GM19467 (cell line): ENCODE measurements around the gene S1PR3.

Experiments used
- ATAC-seq: cut with Tn5 transposase; IDR thresholded peaks from one replicate; pipeline ENCODE4 v1.9.1; 2021; ENCODE audit warnings: mild to moderate bottlenecking, moderate library complexity; ENCODE audit not compliant: unreplicated experiment

Gene S1PR3

GRCh38 chr9:89006996-89007967, 16.0 kb downstream of the S1PR3 start:
- ATAC-seq: no peak

GRCh38 chr9:89008055-89008743, 16.9 kb downstream of the S1PR3 start:
- ATAC-seq: no peak

GRCh38 chr9:89008744-89009545, 17.7 kb downstream of the S1PR3 start:
- no peak for ATAC-seq

GRCh38 chr9:89009546-89009840, 18.2 kb downstream of the S1PR3 start:
- no peak for ATAC-seq

GRCh38 chr9:89010056-89010455, 18.8 kb downstream of the S1PR3 start:
- ATAC-seq: no peak

GRCh38 chr9:89010526-89011111, 19.4 kb downstream of the S1PR3 start:
- ATAC-seq: no peak

- ATAC-seq: no peak
These were observed 20.4 kb downstream of the S1PR3 start for GRCh38 chr9:89011683-89012082.

GRCh38 chr9:89012294-89013042, 21.2 kb downstream of the S1PR3 start:
- ATAC-seq: no peak

GRCh38 chr9:89013660-89014059, 22.4 kb downstream of the S1PR3 start:
- ATAC-seq: no peak

- no peak for ATAC-seq
These were observed 22.9 kb downstream of the S1PR3 start for GRCh38 chr9:89014153-89014552.

- no peak for ATAC-seq
These were observed 24.1 kb downstream of the S1PR3 start for GRCh38 chr9:89015336-89015735.

GRCh38 chr9:89020754-89021153, 29.5 kb downstream of the S1PR3 start:
- no peak for ATAC-seq

GRCh38 chr9:89021154-89021803, 30.0 kb downstream of the S1PR3 start:
- ATAC-seq: no peak

- no peak for ATAC-seq
These were observed 30.9 kb downstream of the S1PR3 start for GRCh38 chr9:89022001-89022759.

GRCh38 chr9:89022902-89023301, 31.6 kb downstream of the S1PR3 start:
- ATAC-seq: no peak

GRCh38 chr9:89023740-89024139, 32.5 kb downstream of the S1PR3 start:
- ATAC-seq: no peak

GRCh38 chr9:89024727-89025126, 33.5 kb downstream of the S1PR3 start:
- ATAC-seq: no peak

GRCh38 chr9:89025553-89025952, 34.3 kb downstream of the S1PR3 start:
- ATAC-seq: no peak

- no peak for ATAC-seq
These were observed 35.6 kb downstream of the S1PR3 start for GRCh38 chr9:89026876-89027275.
